Fibroblast of lung (primary cell): ENCODE data around the gene RIGI.

Source experiments
- CTCF ChIP-seq, 2 donors: IDR thresholded peaks in 1 of 2; conservative IDR thresholded peaks in 1 of 2; 1 replicate in 1 of 2; 2 replicates in 1 of 2; pipeline ENCODE4 v1.5.1; 2011 to 2012; ENCODE audit warnings: low read length in 2 of 2, control low read depth in 1 of 2, inconsistent platforms in 1 of 2, low read depth in 1 of 2, mild to moderate bottlenecking in 1 of 2
- EZH2 ChIP-seq: IDR thresholded peaks from 2 replicates; pipeline ENCODE4 v1.5.1; 2012; ENCODE audit warnings: low read length, control low read depth, mild to moderate bottlenecking; ENCODE audit errors: missing control alignments

GRCh38 chr9:32551276-32552051 lies 25.5 kb upstream of the RIGI start:
- TF ChIP-seq CTCF (conservative IDR thresholded peaks at IDR 0.05 in 1 of 2, IDR thresholded peaks at IDR 0.05 in 1 of 2; ENCODE audit: low read depth in 1 of 2, low read length in 2 of 2): no peak
- no peak for TF ChIP-seq EZH2
